ENCODE data around the gene TOX3. TPM values are rescaled to one million over a fixed set of nuclear protein-coding genes. Genes with fewer than 3 reads are reported as not detected.
A peak's percentile ranks its signal among the peaks of the same experiment; 100 is the strongest.

Gene TOX3
- total and polyA plus RNA-seq, 2 experiments from 2014 or later = 9.8 to 15.6 TPM

- H3K4me2 ChIP-seq = no peak overlapping the region
- Mint-ChIP-seq H3K9me3 (no peaks in the 10 kb centered on the region), H3K4me1 (no peaks in the 10 kb centered on the region), H3K27ac (no peak overlapping the region), H3K27me3 (ENCODE audit: insufficient read depth, low read depth, poor library complexity) (peaks cover 2% of the 10 kb centered on the region), H3K36me3 (ENCODE audit: low read depth) (no peaks in the 10 kb centered on the region), H3K4me3 (no peak overlapping the region)
- peaks cover 25% of the 10 kb centered on the region for H3K9me2 ChIP-seq (ENCODE audit: insufficient read depth)
- no peaks in the 10 kb centered on the region for H3F3A ChIP-seq (replicated peaks; ENCODE audit: low read depth)
- no peaks in the 10 kb centered on the region for H3K27me3 ChIP-seq (ENCODE audit: insufficient read depth)
- TF ChIP-seq CREB1 (CRISPR knock-in tag; IDR thresholded peaks at IDR 0.05; ENCODE audit: low read depth) (no peak), ZNF331 (CRISPR knock-in tag; IDR thresholded peaks at IDR 0.05; ENCODE audit: low read depth) (no peak), EZH2phosphoT487 (IDR thresholded peaks at IDR 0.05; ENCODE audit: unreplicated experiment) (no peak), JUNB (IDR thresholded peaks at IDR 0.05; ENCODE audit: unreplicated experiment) (no peak), ETS1 (IDR thresholded peaks at IDR 0.05) (no peak)
- TF ChIP-seq, protein P1, sequence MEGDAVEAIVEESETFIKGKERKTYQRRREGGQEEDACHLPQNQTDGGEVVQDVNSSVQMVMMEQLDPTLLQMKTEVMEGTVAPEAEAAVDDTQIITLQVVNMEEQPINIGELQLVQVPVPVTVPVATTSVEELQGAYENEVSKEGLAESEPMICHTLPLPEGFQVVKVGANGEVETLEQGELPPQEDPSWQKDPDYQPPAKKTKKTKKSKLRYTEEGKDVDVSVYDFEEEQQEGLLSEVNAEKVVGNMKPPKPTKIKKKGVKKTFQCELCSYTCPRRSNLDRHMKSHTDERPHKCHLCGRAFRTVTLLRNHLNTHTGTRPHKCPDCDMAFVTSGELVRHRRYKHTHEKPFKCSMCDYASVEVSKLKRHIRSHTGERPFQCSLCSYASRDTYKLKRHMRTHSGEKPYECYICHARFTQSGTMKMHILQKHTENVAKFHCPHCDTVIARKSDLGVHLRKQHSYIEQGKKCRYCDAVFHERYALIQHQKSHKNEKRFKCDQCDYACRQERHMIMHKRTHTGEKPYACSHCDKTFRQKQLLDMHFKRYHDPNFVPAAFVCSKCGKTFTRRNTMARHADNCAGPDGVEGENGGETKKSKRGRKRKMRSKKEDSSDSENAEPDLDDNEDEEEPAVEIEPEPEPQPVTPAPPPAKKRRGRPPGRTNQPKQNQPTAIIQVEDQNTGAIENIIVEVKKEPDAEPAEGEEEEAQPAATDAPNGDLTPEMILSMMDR (conservative IDR thresholded peaks at IDR 0.05; ENCODE audit: low read depth in 2 of 2) = no peak
- TF ChIP-seq, protein P2, sequence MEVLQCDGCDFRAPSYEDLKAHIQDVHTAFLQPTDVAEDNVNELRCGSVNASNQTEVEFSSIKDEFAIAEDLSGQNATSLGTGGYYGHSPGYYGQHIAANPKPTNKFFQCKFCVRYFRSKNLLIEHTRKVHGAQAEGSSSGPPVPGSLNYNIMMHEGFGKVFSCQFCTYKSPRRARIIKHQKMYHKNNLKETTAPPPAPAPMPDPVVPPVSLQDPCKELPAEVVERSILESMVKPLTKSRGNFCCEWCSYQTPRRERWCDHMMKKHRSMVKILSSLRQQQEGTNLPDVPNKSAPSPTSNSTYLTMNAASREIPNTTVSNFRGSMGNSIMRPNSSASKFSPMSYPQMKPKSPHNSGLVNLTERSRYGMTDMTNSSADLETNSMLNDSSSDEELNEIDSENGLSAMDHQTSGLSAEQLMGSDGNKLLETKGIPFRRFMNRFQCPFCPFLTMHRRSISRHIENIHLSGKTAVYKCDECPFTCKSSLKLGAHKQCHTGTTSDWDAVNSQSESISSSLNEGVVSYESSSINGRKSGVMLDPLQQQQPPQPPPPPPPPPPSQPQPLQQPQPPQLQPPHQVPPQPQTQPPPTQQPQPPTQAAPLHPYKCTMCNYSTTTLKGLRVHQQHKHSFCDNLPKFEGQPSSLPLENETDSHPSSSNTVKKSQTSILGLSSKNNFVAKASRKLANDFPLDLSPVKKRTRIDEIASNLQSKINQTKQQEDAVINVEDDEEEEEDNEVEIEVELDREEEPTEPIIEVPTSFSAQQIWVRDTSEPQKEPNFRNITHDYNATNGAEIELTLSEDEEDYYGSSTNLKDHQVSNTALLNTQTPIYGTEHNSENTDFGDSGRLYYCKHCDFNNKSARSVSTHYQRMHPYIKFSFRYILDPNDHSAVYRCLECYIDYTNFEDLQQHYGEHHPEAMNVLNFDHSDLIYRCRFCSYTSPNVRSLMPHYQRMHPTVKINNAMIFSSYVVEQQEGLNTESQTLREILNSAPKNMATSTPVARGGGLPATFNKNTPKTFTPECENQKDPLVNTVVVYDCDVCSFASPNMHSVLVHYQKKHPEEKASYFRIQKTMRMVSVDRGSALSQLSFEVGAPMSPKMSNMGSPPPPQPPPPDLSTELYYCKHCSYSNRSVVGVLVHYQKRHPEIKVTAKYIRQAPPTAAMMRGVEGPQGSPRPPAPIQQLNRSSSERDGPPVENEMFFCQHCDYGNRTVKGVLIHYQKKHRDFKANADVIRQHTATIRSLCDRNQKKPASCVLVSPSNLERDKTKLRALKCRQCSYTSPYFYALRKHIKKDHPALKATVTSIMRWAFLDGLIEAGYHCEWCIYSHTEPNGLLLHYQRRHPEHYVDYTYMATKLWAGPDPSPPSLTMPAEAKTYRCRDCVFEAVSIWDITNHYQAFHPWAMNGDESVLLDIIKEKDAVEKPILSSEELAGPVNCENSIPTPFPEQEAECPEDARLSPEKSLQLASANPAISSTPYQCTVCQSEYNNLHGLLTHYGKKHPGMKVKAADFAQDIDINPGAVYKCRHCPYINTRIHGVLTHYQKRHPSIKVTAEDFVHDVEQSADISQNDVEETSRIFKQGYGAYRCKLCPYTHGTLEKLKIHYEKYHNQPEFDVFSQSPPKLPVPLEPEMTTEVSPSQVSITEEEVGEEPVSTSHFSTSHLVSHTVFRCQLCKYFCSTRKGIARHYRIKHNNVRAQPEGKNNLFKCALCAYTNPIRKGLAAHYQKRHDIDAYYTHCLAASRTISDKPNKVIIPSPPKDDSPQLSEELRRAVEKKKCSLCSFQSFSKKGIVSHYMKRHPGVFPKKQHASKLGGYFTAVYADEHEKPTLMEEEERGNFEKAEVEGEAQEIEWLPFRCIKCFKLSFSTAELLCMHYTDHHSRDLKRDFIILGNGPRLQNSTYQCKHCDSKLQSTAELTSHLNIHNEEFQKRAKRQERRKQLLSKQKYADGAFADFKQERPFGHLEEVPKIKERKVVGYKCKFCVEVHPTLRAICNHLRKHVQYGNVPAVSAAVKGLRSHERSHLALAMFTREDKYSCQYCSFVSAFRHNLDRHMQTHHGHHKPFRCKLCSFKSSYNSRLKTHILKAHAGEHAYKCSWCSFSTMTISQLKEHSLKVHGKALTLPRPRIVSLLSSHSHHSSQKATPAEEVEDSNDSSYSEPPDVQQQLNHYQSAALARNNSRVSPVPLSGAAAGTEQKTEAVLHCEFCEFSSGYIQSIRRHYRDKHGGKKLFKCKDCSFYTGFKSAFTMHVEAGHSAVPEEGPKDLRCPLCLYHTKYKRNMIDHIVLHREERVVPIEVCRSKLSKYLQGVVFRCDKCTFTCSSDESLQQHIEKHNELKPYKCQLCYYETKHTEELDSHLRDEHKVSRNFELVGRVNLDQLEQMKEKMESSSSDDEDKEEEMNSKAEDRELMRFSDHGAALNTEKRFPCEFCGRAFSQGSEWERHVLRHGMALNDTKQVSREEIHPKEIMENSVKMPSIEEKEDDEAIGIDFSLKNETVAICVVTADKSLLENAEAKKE (CRISPR knock-in tag; IDR thresholded peaks at IDR 0.05) = no peak
- H3K4me3 ChIP-seq = no peak overlapping the region
- H3K4me1 ChIP-seq (ENCODE audit: insufficient read depth) = no peaks in the 10 kb centered on the region
- no peak overlapping the region for H3K27ac ChIP-seq (ENCODE audit: low read depth)
- DNase-seq (ENCODE audit: low spot score) (no peak), ATAC-seq (no peak)
- peak overlapping the region; percentile 43; the same call in 1 of the 2 replicates for H2AFZ ChIP-seq
- H4K20me1 ChIP-seq (replicated peaks; ENCODE audit: insufficient read depth) = no peaks in the 10 kb centered on the region
- H3K36me3 ChIP-seq (ENCODE audit: insufficient read depth) = no peaks in the 10 kb centered on the region
- no peaks in the 10 kb centered on the region for H3K79me2 ChIP-seq (replicated peaks; ENCODE audit: insufficient read depth)
Observed at GRCh38 chr16:52584354-52585320, 37.7 kb upstream of the TOX3 start.
